GM12872 (cell line): ENCODE measurements around the gene SARS1.

Experiments used
- TF ChIP-seq, protein P1 (sequence below): IDR thresholded peaks from 3 replicates; pipeline ENCODE4 v1.5.1; 2011; ENCODE audit warnings: low read depth, mild to moderate bottlenecking, low read length, moderate library complexity; ENCODE audit not compliant: insufficient read depth

Gene SARS1

DNA sequence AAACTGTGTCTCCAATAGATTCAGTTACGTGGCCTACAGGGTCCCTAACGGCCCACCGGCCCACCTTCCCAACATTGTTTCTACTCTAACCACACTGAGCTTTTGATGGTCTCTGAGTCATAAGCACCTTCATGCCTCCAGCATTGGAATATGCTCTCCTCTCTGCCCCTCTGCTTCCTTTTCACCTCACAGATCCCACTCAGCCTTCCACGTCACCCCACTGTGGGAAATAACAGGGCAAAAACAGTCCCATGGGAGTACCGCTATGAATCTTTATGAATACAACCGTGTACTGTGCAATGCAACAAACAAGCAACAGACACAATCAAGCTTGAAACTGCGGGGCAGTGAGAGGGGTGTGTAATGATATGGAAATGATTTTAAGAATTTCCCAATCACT lies 5.3 kb upstream of the SARS1 start:
- TF ChIP-seq, protein P1, sequence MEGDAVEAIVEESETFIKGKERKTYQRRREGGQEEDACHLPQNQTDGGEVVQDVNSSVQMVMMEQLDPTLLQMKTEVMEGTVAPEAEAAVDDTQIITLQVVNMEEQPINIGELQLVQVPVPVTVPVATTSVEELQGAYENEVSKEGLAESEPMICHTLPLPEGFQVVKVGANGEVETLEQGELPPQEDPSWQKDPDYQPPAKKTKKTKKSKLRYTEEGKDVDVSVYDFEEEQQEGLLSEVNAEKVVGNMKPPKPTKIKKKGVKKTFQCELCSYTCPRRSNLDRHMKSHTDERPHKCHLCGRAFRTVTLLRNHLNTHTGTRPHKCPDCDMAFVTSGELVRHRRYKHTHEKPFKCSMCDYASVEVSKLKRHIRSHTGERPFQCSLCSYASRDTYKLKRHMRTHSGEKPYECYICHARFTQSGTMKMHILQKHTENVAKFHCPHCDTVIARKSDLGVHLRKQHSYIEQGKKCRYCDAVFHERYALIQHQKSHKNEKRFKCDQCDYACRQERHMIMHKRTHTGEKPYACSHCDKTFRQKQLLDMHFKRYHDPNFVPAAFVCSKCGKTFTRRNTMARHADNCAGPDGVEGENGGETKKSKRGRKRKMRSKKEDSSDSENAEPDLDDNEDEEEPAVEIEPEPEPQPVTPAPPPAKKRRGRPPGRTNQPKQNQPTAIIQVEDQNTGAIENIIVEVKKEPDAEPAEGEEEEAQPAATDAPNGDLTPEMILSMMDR, result no peak

DNA sequence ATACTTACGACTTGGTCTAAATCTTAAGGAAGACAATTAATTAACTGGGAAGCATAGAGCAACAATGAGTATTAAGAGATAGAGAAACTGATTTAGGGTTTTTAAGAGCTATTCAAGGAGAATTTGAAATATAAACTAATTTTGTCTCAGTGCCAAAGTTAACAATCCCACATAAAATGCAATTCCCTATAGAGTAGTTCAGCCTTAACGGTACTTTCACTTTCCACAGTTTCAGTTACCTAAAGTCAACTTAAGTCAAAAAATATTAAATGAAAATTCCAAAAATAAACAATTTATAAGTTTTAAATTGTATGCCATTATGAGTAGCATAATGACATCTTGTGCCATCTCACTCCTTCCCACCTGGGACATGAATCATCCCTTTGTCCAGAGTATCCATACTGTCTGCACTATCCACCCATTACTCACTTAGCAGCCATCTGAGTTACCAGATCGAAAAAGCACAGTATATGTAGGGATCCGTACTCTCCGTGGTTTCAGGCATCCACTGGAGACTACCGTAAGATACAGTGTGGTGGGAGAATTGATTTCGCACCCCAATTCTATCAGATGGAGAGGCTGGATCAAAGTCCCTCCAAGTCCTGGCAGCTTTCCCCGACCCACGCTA lies 4.8 kb upstream of the SARS1 start:
- TF ChIP-seq, protein P1, result no peak

DNA sequence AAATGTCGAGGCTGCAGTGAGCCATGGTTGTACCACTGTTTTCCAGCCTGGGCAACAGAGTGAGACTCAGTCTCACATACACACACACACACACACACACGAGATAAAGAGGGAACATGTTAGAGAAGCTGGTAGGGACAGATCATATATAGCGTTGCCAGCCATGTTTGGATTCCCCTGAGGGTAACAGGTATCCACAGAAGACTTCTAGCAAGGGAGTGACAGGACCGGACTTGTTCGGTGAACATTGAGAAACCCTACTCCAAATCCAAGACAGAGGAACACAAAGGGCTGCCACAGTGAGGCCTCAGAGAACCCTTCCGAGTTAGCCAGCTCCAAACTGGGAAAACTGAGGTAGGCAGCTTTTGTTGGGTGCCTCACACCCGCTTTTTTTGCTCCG lies 3.7 kb upstream of the SARS1 start:
- TF ChIP-seq, protein P1, result no peak

DNA sequence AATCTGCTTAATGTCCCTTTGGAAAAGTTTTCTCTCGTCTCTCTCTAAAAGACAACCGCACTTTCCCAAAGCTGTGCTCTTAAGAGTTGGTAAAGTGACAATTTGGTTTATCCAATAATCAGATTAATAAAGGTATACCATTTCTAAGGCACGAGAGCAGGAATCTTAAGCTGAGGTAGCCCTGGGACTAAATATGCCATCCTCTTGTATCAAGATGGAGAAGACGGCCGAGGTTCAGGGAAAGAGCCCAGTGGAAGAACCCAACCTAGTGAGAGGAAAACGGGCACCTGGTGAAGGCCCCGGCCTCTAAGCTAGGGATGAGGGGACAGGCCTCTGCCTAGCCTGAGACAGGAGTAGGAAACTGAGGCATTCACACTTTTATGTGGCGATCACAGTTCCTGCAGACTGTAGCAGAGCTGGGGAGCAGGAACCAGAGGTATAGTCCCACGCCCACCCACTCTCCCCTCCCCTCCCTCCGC lies 334 bp upstream of the SARS1 start:
- TF ChIP-seq, protein P1, result no peak

DNA sequence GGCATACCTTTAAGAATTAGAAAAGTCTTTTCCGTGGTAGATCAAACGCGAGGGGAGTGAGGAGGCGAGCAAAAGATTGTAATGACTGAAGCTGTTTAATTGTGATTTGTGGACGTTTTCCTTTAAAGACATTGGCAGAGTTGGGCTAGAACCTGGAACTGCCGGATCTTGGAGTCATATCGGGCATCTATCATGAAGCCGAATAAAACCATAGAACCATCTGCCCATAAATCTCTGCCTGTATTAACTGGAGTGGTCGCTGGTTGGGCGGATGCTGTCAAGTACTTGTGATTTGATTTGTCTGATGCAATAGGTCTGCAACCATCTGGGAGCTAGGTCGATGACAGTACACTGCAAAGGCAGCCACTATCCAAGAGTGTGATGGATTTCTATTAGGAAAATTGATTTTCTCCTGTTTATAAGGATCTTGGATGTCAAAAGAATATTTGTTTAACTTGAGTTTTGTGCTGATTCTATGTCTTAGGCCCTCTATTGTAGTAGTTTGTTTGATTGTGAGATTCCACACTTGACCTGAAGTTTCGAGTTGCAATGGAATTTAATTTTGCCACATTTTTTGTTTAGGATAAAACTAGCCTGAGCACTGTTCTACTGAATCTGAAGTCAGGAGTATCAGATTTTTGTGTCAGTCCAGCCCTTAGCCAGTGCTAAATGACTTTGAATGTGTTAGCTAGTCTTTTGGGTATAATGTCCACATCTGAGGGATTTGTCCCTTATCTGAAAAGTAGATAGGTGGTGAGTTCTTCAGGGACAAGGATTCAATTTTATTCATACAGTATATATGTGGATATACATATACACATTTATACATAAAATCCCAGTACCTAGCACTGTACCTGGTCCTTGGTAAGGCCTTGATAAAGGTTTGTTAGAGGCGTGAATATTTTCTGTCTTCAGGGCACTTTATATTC lies 1.2 kb downstream of the SARS1 start:
- TF ChIP-seq, protein P1, result no peak

DNA sequence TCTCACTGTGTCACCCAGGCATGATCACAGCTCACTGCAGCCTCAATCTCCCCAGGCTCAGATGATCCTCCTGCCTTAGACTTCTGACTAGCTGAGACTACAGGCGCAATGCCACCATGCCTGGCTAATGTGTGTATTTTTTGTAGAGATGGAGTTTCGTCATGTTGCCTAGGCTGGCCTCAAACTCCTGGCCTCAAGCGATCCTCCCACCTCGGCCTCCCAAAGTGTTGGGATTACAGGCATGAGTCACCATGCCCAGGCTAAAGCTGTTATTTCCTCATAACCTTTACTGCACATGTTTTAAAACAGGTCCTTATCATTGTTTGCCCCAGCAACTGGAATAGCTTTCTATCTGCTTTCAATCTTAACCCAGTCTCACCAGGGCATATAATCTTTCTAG lies 2.9 kb downstream of the SARS1 start:
- TF ChIP-seq, protein P1, result no peak

DNA sequence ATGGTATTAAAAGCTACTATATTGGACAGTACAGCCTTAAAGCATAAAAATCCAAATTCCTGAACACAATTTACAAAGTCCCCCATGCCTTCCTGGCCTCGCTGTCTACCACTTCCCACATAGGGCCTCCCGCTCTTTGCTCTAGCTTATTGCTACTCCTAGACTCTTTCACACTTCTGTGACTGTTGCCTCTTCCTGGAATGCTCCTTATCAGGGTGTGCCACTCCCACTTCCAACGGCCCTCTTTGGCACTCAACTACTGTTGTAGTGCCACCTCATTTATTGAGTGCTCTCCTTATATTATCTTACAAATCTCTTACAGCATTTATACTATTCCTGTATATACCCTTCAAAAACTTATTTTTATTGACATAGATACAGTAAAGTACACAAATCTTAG lies 4.8 kb downstream of the SARS1 start:
- TF ChIP-seq, protein P1, result no peak
